ENCODE results near the gene PTPRG.

- TF ChIP-seq, protein P1, sequence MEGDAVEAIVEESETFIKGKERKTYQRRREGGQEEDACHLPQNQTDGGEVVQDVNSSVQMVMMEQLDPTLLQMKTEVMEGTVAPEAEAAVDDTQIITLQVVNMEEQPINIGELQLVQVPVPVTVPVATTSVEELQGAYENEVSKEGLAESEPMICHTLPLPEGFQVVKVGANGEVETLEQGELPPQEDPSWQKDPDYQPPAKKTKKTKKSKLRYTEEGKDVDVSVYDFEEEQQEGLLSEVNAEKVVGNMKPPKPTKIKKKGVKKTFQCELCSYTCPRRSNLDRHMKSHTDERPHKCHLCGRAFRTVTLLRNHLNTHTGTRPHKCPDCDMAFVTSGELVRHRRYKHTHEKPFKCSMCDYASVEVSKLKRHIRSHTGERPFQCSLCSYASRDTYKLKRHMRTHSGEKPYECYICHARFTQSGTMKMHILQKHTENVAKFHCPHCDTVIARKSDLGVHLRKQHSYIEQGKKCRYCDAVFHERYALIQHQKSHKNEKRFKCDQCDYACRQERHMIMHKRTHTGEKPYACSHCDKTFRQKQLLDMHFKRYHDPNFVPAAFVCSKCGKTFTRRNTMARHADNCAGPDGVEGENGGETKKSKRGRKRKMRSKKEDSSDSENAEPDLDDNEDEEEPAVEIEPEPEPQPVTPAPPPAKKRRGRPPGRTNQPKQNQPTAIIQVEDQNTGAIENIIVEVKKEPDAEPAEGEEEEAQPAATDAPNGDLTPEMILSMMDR (IDR thresholded peaks at IDR 0.05), result no peak
- TF ChIP-seq POLR2A (IDR thresholded peaks at IDR 0.05), result no peak
These were observed 757.0 kb downstream of the PTPRG start for GRCh38 chr3:62318365-62318751.
